DOHH2 (cell line): ENCODE data around the gene ZNF593.

ENCODE experiments used
- CTCF ChIP-seq: fragments of 200-600 bp; sonication (generic); IDR thresholded peaks from one replicate; pipeline ENCODE4 v1.5.1; 2014; ENCODE audit warnings: antibody characterized with exemption, mild to moderate bottlenecking, low read depth, low read length; ENCODE audit not compliant: poor library complexity, severe bottlenecking
- EZH2phosphoT487 ChIP-seq: fragments of 200-600 bp; sonication (generic); IDR thresholded peaks from 2 replicates; pipeline ENCODE4 v1.6.1; 2017; ENCODE audit warnings: borderline replicate concordance, mild to moderate bottlenecking, antibody characterized with exemption, low read length, moderate library complexity, mixed read lengths

GRCh38 chr1:26125382-26125781 is 44.3 kb upstream of the ZNF593 start:
- no peak for TF ChIP-seq CTCF
- no peak for TF ChIP-seq EZH2phosphoT487
